GM21423 (cell line): ENCODE measurements around the gene GALNT7.

Experiments used
- ATAC-seq: cut with Tn5 transposase; IDR thresholded peaks from one replicate; pipeline ENCODE4 v1.9.1; 2021; ENCODE audit warnings: mild to moderate bottlenecking, moderate library complexity; ENCODE audit not compliant: unreplicated experiment

GALNT7 gene

GRCh38 chr4:173259310-173259709, 90.7 kb downstream of the GALNT7 start:
- ATAC-seq = no peak

DNA sequence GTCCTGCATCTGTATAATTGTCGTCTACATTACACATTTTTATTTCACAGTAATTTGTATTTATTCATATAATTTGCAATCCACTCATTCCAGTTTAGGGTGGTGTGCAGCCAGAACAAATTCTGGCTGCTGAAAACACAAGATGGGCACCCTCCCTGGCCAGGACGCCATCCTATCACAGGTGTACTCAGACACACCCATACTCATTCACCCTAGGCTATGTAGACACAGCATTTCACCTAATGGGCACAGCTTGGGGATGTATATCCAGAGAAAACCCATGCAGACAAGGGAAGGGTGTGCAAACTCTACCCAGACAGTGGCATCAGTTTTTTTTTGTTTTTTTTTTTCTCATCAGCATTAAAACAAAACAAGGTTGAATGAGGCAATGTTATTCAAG, 92.4 kb downstream of the GALNT7 start:
- no peak for ATAC-seq

DNA sequence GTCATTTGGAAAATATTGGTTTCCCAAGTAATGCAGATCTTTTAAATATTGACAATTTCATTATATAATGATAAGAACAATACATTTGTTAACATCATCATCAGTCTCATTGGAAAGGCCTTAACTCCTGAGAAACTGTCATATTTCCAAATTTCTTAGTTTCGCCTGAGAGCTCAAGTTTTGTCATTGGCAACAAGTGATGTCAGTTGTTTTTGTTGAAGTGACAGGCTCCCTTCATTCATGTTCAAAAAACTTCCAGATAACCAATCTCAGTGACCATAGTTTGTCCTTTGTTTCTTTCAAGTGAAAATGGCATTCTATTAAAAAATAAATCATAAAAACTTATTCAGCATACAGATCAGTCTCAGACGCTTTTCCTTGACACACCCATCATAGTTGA, 93.8 kb downstream of the GALNT7 start:
- ATAC-seq = no peak

- no peak for ATAC-seq
Observed at GRCh38 chr4:173264245-173264644, 95.6 kb downstream of the GALNT7 start.

GRCh38 chr4:173264684-173265185, 96.1 kb downstream of the GALNT7 start:
- peak; percentile 79 for ATAC-seq

DNA sequence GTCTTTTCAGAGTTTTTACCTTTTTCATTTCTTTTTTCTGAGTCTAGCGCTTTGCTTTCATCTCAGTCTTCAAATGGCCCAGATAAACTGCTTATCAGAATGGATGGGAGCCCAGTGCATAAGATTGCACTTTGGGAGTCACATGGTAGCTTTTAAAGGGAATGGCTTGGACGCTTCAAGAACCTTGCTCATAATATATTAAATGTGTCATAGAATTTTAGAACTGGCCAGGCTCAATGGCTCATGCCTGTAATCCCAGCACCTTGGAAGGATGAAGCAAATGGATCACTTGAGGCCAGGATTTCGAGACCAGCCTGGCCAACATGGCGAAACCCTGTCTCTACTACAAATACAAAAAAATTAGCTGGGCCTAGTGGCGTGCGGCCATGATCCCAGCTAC, 97.1 kb downstream of the GALNT7 start:
- no peak for ATAC-seq

GRCh38 chr4:173267711-173268110, 99.1 kb downstream of the GALNT7 start:
- ATAC-seq = no peak

DNA sequence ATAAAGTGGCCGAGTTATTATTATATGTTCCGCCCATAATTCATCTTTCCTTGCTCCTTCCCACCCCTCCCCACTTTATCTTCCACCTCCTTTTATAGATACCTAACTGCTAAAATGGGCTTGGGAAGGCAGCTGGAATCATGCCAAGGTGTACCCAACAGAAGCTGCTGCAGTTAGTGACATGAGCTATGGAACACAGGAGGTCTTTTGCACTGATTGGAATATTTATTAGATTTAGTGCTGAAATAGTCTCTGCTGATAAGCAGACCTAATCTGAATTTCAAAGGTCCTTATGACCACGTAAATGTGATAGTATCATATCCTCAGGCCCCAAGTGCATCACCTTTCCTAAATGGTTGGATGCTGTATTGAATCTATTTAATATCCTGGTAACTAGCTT, 100.7 kb downstream of the GALNT7 start:
- ATAC-seq = no peak

- ATAC-seq = no peak
Observed at GRCh38 chr4:173270312-173271027, 101.9 kb downstream of the GALNT7 start.

GRCh38 chr4:173272314-173272713, 103.7 kb downstream of the GALNT7 start:
- ATAC-seq = no peak

- ATAC-seq = no peak
Observed at GRCh38 chr4:173272996-173273395, 104.4 kb downstream of the GALNT7 start.

- ATAC-seq = no peak
Observed at GRCh38 chr4:173273941-173274340, 105.3 kb downstream of the GALNT7 start.

GRCh38 chr4:173274744-173275143, 106.1 kb downstream of the GALNT7 start:
- ATAC-seq = no peak

GRCh38 chr4:173275150-173275549, 106.5 kb downstream of the GALNT7 start:
- no peak for ATAC-seq

- no peak for ATAC-seq
Observed at GRCh38 chr4:173277340-173277739, 108.7 kb downstream of the GALNT7 start.

DNA sequence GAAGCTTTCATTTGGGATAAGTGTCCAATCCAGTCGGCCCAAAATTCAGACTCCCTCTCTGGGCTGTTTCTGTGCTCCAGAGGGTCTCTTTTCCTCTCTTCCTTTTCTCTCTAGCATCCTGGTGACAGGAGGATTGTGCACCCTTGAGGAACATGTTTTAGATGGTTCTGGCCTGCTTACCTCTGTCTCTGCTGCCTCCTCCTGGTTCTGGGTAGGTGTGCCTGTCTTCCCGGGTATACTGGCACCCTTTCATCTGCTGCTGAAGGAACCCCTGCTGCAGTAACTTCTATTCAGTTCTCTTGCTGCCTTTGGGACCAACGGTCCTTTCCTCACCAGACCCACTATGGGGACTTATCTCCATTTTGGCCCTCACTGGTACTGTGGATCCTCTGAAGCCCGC, 112.4 kb downstream of the GALNT7 start:
- ATAC-seq = no peak

DNA sequence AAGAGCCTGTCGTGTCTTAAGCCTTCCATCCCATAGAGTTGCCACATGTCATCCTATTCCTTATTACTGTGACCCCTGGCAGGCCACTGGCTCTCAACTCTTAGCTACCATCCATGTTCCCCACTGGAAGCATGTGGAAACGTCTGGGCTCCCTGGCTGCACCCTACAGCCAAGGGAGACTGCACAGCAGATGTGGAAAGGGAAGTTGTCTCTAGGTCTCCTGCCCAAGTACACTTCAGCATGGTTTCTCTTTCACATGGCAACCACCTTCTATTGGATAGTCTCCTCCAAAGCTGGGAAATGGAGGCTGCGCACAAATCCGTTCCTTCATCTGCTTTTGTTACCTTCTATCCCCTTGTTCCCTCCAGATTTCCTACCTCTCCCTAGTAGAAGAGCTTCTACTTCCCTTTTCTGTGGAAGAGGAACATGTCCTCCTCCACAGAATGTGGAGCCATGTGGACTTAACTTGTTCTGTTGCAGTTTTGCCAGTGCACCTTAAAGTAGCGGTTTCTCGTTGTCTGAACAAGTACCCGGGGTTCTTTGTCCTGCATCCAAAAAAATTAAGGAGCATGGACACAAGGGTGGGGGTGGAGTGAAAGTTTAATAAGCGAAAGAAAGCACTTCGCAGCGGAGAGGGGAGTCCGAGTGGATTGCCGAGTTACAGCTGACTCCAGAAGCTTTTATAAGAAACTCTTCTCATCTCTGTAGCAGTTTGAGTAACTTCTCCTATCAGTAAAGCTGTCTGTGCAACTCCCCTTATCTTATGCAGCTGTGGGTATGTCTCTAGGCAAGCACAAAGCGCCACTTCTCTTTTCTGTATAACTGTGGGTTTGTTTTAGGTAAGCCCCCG, 113.0 kb downstream of the GALNT7 start:
- no peak for ATAC-seq

GRCh38 chr4:173282256-173282562, 113.6 kb downstream of the GALNT7 start:
- ATAC-seq = no peak

DNA sequence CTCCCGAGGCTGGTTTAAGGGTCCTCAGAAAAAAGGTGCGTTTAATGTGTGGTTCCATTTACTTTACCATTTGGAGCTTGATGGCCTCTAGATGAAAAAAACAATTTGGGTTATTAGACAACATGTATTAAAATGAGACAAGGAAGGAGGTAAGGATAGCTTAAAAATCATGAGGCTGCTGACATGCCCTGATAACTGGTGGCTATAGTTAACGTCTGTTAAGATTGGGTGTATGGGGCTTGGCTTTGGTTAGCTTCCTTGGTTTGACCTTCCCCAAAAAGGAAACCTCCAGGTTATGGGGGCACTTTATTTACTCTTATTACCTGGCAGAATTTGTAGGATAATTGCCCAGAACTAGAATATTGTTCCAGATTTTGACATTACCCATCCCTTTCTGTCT, 114.0 kb downstream of the GALNT7 start:
- ATAC-seq = no peak

DNA sequence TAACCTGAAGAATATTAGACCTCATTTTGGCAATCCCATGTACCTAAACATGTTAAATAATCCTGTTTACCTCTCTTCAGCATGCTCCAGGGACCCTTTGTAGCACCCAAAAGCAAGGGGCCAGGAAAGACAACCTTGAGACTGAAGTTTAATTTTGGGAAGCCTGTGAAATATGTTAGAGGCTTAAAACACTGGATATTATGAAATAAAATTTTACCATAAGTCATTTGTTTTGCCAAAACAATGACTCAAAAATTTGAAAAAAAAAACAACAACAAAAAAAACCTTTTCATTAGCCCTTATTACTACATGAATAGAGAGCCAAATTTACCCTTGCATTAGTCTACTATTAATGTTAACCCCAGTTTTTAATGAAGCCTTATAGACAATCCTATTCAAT, 115.9 kb downstream of the GALNT7 start:
- ATAC-seq = no peak

DNA sequence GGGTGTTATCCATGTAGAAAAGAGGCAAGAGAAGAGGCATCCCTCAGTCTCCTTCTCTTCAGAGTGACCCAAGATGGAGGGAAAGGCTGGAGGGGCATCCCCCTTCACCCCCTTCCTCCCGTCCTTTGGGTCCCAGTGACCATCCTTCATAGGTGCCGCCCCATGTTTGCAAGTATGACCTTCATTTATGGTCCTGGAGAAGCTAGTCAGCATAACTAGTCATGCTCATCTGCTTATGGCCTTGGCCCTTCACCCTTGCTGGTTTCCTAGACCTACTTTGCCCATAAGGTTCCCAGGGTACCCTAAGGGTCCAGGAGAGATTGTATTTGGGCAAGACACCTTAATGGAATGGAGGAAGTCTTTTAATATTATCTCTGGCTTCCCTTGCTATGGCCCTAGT, 118.9 kb downstream of the GALNT7 start:
- ATAC-seq = no peak

- ATAC-seq = peak; percentile 46
Observed at GRCh38 chr4:173288296-173288695, 119.7 kb downstream of the GALNT7 start.
